Measurements from ENCODE around the gene TFE3.

TFE3 gene

DNA sequence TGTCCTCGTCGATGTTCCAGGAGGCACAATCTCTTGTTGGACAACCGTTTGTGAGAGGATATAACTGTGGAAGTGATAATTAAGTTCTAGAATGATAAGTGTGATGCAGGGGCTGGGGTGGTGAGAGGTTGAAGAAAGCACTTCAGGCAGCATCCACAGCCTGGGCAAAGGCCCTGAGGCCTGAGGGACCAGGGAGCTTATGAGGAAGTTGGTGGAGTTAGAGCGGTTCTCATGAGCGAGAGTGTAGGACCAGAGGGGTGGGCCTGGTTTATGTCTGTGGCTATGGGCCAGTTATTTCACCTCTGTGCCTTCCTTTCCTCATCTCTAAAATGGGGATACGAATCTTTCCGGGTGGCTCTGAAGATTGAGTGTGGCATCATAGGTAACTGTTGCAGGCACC lies 18.3 kb upstream of the TFE3 start:
- no peak for DNase-seq (ENCODE audit: low spot score)

DNA sequence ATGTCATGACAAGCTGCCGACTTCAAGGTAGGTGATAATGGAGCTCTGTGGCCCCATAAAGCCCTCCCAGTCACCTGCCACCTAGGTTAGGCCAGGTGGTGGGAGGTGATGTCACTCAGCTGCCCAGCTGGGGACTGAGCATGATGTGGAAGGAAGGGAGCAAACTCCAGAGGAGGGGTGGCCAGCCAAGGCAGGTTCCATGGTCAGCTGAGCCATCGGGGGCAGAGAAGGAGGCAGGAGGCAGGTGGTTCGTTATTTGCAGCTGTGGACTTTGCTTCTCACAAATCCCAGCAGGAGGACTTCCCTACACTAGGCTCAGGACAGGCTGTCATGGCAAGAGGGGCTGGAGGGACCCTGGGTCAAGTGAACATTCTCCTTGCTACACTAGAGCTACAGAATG lies 17.8 kb upstream of the TFE3 start:
- DNase-seq (ENCODE audit: low spot score), result no peak

- DNase-seq (ENCODE audit: low spot score), result peak; percentile 39
These were observed 16.5 kb upstream of the TFE3 start for GRCh38 chrX:49059681-49060085.

DNA sequence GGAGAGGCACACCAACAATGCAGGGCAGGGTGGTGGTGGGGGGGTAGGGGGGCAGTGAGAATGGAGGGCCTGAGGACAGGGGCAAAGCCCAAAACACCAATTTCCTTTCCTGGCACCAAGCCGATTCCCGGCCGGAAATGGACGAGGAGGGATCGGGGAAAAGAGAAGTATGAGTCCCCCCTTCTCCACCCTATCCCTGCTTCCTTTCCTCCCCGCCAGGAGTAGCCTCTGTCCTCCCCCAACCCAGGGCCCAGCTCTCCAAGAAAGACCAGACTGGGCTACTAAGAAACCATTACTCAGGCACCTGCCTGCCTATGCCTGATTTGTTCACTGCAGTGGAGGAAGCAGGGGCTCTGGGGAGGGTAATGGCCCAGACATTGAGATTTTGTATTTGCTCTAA lies 16.0 kb upstream of the TFE3 start:
- peak; percentile 36 for DNase-seq (ENCODE audit: low spot score)

DNA sequence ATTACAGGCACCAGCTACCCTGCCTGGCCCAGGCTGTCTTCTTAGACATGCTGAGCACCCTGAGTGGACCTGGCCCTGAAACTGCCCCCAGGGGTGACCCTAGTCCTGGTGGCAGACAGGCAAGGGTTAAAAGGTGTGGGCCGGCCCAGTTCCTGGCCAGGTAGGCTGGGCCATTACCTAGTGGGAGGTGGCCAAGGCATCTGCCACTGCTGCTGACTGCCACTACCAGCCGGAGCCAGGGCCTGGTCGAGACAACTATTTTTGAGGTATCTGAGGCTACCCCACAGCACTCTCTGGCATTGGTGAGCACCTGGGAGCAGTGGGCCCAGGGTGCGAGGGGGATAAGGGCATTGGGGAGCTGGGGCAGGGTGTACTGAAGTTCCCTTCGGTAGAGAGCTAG lies 15.6 kb upstream of the TFE3 start, which contains the start of gene CCDC120:
CCDC120 (plus strand) TSS at position 206 of the 400 bp plus-strand sequence. CDS start 3,043 bp downstream, outside the sequence.
- DNase-seq (ENCODE audit: low spot score), result peak; percentile 57

DNA sequence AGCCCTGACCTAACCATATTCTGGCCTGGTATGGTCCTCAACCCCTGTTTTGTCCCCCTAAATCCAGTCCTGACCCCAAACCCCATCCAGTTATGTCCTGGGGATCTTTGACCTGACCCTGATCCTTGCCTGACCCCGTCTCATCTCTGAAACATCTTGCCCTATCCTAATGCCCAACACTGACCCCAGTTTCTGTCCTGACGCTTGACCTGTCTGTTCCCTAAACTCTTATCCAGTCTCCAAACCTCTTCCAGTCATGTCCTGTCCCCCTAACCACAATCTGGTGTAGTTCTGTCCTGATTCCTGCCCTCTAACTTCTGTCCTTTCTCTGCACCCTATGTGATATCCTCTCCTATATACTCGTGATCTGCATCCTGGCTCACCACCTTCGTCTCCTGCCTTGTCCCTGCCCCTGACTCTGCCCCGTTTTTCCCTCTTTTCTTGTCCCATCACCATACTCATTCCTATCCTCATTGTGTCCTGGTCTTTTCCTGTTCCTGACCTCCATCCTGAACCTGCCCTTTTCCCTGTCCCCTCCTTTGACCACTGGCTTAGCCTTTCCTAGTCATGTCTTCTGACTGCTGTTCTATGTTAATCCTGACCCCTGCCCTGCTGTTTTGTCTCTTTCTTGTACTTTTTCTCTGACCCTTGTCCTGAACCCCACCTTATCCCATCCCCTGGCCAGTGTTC lies 11.1 kb upstream of the TFE3 start:
- DNase-seq (ENCODE audit: low spot score), result no peak

DNA sequence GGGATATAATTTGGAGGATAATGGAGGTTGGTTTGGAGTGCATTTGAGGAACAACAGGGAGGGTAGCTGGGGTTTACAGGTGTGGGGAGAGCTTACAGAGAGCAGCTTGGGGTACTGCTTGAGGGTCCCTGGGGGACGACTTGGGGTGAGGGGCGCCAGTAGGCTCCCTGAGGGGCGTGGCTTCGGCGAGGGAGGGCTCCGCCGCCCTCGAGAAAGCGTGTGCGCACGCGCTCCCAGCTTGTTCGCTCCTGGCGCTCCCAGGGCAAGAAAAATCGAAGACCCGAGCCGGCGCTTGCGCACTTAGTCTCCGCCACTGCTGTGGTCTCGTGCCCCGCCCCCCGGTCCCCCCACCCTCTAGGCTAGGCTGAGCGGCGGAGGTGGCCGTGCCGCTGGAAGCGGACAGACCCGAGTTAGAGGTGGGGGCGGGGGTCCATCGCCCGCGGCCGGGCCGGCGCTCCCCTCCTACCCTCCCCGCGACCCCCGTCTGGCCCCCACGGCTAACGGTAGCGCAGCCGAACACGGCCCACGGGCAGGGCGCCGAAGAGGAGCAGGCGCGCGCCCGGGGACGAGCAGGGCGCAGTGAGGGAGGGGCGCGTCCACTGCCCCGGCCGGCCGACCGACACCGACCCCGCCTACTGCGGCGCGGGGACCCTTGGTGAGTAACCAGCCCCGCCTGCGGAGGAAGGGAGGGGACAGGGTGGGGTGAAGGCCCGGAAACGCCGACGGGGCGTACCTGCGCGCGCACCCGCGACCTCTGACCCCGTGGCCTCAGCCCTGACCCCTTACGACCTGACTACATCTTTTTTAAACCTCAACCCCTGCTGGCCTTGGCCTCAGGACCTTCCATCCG lies 10.3 kb upstream of the TFE3 start:
- peak; percentile 49 for DNase-seq (ENCODE audit: low spot score)

- DNase-seq (ENCODE audit: low spot score), result no peak
These were observed 777 bp upstream of the TFE3 start for GRCh38 chrX:49043987-49044281.

- no peak for DNase-seq (ENCODE audit: low spot score)
These were observed 457 bp downstream of the TFE3 start for GRCh38 chrX:49042581-49043219.

- peak; percentile 82 for DNase-seq (ENCODE audit: low spot score)
These were observed 1.2 kb downstream of the TFE3 start for GRCh38 chrX:49041744-49042580.

GRCh38 chrX:49040376-49040955 lies 2.7 kb downstream of the TFE3 start:
- DNase-seq (ENCODE audit: low spot score), result peak; percentile 28

DNA sequence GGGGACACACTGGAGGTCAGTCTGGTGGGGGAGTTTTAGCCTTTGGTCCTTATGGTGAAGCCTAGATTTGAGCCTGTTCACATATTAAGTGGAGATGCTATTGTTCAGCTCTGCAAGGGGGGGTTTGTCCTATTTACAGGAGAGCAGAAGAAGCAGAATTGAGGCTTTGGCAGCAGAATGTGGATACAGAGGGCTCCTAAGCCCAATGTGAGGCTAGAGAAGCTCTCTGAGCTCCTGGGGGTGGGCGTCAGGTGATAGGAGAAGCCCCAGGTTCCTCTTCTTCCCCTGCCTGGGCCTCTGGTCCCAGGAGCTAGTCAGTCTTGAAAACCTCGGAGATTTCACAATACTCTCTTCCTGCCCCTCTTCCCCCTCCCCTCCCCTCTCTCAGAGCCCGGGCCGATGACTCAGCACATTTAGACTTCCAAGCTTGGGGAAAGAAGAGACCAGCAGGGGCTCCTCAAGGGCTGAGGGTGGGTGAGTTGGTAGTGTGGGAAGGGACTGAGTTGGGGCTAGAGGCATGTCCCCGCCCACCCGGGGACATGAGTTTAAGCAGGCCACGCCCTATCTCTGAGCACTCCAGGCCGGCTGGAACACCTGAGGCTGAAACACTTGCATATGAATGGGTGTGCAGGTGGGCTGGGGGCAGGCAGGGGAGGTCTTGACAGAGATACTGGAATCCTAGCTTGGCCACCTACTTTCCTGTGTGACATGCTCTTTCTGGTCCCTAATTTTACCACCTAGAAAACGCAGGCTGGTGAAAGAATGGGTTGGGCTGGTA lies 3.4 kb downstream of the TFE3 start:
- DNase-seq (ENCODE audit: low spot score), result peak; percentile 92

- DNase-seq (ENCODE audit: low spot score), result peak; percentile 16
These were observed 5.2 kb downstream of the TFE3 start for GRCh38 chrX:49037883-49038475.

GRCh38 chrX:49030283-49030682 lies 12.9 kb downstream of the TFE3 start:
- DNase-seq (ENCODE audit: low spot score), result no peak

DNA sequence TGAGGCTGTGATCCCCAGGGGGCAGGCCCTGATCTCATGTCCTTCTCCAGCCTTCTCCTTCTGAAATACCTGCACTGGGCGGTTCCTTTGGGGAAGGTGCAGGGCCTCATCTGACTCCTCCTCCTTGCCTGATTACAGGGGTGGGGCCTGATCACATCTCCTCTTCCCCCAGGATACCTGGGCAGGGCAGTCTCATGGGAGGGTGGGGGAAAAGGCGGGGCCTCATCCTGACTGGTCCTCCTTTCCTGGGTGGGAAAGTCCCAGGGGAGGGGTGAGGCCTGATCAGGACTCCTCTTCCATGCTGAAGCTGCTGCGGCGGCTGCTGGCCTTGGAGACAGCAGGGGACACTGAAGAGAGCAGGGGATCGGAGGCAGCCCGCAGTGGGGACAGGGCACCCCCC lies 13.3 kb downstream of the TFE3 start:
- DNase-seq (ENCODE audit: low spot score), result peak; percentile 59

DNA sequence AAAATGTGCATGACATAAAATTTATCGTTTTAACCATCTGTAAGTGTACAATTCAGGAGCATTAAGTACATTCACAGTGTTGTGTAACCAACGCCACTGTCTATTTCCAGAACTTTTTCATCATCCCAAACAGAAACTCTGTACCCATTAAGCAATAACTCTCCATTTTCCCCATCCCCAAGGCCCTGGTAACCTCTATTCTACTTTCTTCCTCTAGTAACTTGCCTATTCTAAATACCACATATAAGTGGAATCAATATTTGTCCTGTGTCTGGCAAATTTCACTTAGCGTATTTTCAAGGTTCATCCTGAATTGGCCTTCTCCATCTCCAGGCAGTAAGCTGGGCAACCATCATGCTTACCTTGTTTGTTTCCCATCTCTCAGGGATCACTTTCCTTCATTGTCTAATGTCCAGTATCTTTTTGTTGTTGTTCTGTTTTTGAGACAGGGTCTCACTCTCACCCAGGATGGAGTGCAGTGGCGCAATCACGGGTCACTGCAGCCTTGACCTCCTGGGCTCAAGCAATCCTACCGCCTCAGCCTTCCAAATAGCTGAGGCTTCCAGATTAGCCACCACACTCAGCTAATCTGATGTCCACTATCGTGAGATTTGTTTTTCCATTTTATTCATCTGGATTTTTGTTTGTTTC lies 23.4 kb downstream of the TFE3 start:
- DNase-seq (ENCODE audit: low spot score), result no peak

DNA sequence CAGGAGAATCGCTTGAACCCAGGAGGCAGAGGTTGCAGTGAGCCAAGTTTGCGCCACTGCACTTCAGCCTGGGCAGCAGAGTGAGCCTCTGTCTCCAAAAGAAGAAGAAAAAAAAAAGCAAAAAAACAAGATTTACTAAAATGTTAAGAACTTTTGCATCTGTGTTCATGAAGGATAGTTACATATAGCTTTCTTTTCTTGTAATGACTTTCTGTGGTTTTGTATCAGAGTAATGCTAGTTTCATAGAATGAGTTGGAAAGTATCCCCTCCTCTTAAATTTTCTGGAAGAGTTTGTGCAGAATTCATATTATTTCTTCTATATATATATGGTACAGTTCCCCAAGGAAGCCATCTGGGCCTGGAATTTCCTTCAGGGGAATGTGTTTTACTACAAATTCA lies 24.1 kb downstream of the TFE3 start:
- no peak for DNase-seq (ENCODE audit: low spot score)

DNA sequence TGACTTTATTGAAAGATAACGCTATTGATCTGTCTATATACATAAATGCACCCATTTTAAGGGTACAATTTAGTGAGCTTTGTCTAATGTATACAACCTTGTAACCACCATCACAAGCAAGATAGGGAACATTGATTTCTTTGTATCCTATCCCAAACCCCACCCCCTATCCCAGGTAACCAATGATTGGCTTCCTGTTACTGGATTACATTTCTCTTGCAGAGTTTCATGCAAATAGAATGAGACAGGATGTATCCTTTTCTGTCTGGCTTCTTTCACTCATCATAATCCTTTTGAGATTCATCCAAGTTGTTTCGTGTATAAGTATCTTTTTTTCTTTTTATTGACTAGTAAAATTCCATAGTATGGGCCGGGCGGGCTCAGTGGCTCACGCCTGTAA lies 39.5 kb downstream of the TFE3 start:
- no peak for DNase-seq (ENCODE audit: low spot score)

DNA sequence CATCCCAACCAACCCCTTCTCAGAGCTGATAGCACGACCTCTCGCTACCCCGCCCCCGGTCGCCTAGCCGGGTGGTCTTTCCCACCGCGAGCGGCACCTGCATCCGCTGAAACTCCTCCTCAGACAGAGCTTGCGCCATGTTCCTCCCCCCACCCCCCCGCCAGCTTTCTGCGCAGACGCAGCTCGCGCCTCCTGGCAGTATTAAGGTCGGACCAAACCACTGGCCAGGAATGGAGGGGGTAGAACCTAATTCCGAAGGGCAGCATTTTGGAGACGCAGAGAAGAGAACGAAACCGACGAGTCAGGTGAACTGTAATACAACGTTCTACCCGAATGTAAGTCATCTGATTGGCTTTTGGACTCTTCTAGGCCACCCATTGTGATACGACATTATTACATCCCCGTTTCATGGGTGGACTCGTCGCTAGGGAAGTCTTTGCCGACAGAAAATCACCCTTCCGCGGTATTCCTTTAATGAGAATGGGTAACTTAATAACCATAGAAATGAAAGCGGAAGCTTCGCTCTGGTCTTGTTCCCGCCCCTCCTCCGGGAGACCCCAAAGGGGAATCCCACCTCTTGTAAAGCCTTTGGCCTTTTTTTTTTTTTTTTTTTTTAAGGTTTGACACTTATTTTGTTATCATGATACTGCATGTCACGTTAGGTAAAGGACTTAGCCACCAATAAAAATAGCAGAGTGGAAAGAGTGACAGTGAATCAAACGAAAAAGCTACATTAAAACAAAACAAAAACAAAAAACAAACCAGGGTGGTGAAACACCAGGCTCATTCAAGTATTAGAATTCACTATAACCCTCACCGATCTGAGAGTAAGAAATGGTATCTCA lies 40.8 kb downstream of the TFE3 start, which contains the start of gene GRIPAP1:
GRIPAP1 (minus strand) TSS at position 174 of the 845 bp plus-strand sequence; CDS start at position 139, 35 bp downstream.
- peak; percentile 88 for DNase-seq (ENCODE audit: low spot score)
